IPS DF 6.9 (cell line): ENCODE results near the gene ZNF385B.

Source experiments
- DNase-seq: peaks from one replicate; pipeline ENCODE4 v3.0.0-alpha.2; 2013; ENCODE audit warnings: low read depth, low spot score
- H3K27ac ChIP-seq: one replicate; pipeline ENCODE4 v1.5.1; 2013; ENCODE audit warnings: low read length, control low read depth
- H3K27me3 ChIP-seq: 2 replicates; pipeline ENCODE4 v1.6.1; 2013; ENCODE audit warnings: mild to moderate bottlenecking, low read length; ENCODE audit not compliant: control insufficient read depth, insufficient read depth
- H3K36me3 ChIP-seq: 2 replicates; pipeline ENCODE4 v1.6.1; 2013; ENCODE audit warnings: low read length; ENCODE audit not compliant: control insufficient read depth, insufficient read depth
- H3K4me1 ChIP-seq: 2 replicates; pipeline ENCODE4 v1.6.1; 2013; ENCODE audit warnings: low read length; ENCODE audit not compliant: control insufficient read depth, insufficient read depth
- H3K4me3 ChIP-seq: 2 replicates; pipeline ENCODE4 v1.5.1; 2013; ENCODE audit warnings: mild to moderate bottlenecking, low read length
- H3K9me3 ChIP-seq: 2 replicates; pipeline ENCODE4 v1.6.1; 2013; ENCODE audit warnings: low read length, inconsistent platforms; ENCODE audit not compliant: control insufficient read depth, insufficient read depth
- WGBS: extraction: QIAGEN DNeasy Blood & Tissue Kit; methylation state at CpG from one replicate; pipeline ENCODE4 v1.1.7; 2013; ENCODE audit warnings: mixed read lengths, missing lambda C conversion rate; ENCODE audit not compliant: insufficient read length, insufficient coverage; 5-methylcytosine and 5-hydroxymethylcytosine counted together

ZNF385B gene

DNA sequence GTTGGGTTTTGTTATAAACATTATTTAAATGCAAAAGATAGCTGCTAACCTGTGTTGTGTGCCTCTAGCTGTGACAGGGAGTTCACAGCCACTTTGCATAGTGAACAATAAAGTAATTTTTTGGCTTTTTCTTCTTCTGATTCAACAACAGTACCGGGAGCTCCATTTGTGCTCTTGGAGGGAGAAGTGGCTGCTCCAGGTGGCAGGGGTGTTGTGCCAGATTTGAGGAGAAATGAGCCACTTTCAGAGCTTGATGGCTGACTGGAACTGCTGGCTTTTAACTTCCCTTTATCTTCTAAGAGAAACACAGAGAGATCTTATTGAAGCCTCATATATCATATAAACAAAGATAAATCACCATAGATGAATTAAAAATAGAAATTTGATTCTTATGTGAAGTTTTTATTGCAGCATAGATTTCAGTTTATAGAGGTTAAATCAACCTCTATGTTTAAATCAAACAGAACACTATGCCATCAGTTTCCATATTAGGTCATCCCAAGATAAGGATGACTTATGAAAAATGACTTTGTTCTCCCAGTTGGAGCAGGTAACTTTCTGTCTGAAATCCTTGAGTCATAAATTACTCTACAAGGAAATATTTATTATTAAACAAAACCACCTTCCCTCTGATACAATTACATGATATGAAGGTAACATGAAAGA, 414.8 kb downstream of the ZNF385B start:
- H3K27ac ChIP-seq = no peak overlapping the region
- H3K4me1 ChIP-seq = peaks cover 6% of the 10 kb centered on the region
- no peaks in the 10 kb centered on the region for H3K36me3 ChIP-seq
- H3K27me3 ChIP-seq = no peaks in the 10 kb centered on the region
- DNase-seq = no peak
- H3K4me3 ChIP-seq = no peak overlapping the region
- no peaks in the 10 kb centered on the region for H3K9me3 ChIP-seq
- WGBS = no CpG with 5 or more reads among the region's 1 CpG

DNA sequence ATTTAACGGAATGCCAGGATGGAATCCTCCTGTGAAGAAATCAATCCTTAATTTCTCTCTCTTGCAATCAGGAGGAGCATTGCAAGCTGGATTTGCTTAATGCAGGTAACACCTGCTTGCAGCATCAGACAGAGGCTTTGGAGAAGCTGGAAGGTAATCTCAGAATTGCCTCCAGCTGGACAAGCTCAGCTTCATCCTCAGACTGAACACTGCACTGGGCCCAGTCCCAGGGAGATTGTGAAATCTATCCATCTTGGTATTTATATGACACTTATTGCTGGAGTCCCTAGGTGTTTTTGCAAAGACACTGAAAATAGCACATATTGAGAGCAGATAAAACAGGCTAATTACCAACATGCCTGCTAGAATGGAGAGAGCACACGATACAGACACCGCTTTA, 417.4 kb downstream of the ZNF385B start:
- no peaks in the 10 kb centered on the region for H3K27me3 ChIP-seq
- no CpG with 5 or more reads among the region's 3 CpGs for WGBS
- H3K9me3 ChIP-seq = no peaks in the 10 kb centered on the region
- H3K4me3 ChIP-seq = no peak overlapping the region
- H3K4me1 ChIP-seq = peaks cover 6% of the 10 kb centered on the region
- H3K36me3 ChIP-seq = no peaks in the 10 kb centered on the region
- DNase-seq = no peak
- H3K27ac ChIP-seq = no peak overlapping the region

DNA sequence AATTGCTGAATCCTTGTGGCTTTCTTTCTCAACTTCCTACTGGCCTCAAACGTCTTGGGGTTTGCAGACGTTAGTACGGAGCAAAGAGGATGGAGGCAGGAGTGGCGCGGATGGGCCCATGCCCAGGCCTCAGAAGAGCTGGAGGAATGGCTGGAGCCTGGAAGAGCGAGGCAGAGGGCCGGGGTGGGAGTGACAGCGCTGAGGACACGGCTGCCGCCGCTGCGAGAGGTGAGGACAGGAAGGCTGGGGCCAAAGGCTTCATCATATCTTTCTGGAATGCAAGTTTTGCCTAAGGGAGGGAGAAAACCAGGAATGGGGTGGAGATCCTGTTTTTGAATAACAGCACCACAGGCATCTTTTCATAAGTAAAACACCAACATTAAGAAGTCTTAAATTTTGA, 418.2 kb downstream of the ZNF385B start:
- no peaks in the 10 kb centered on the region for H3K9me3 ChIP-seq
- peaks cover 6% of the 10 kb centered on the region for H3K4me1 ChIP-seq
- H3K36me3 ChIP-seq = no peaks in the 10 kb centered on the region
- WGBS = no CpG with 5 or more reads among the region's 12 CpGs
- no peak overlapping the region for H3K27ac ChIP-seq
- no peaks in the 10 kb centered on the region for H3K27me3 ChIP-seq
- no peak overlapping the region for H3K4me3 ChIP-seq
- no peak for DNase-seq

DNA sequence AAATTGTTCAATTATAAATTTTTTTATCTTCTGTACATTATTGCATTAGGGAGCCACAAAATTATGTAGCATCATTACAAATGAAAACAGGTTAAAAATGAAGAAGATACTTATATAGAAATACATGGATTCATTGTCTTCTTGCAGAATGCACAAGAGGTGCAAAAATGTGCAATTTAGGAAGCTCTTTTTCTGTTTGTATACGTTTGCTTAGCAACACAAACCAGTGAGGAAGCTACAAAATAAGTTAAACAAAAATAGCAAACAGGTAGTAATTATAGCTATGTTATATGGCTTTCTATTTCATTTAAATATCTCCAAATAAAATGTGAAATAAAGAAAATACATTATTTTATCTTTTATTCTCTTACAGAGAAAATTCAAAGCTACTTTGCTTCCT, 419.2 kb downstream of the ZNF385B start:
- H3K4me1 ChIP-seq = peaks cover 6% of the 10 kb centered on the region
- WGBS = no CpG with 5 or more reads among the region's 1 CpG
- H3K27ac ChIP-seq = no peak overlapping the region
- no peak overlapping the region for H3K4me3 ChIP-seq
- H3K36me3 ChIP-seq = no peaks in the 10 kb centered on the region
- DNase-seq = no peak
- H3K9me3 ChIP-seq = no peaks in the 10 kb centered on the region
- H3K27me3 ChIP-seq = no peaks in the 10 kb centered on the region

DNA sequence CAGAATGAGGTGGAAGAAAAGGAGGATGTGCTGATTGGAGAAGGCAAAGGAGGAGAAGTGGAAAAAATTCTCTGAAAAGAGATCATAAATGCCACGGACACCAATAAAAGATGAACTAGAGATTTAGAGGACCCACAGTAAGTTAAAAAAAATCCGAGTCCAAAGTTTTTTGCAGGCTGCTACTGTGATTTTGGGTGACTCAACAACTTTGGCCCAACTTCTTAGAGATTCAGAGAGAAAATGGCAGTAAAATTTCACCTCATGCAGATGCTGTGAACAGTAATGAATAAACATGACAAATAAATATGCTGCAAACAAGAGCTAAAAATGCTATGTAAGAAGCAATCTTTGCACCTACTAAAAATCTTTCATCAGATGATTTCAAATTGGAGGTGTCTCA, 419.9 kb downstream of the ZNF385B start:
- H3K9me3 ChIP-seq = no peaks in the 10 kb centered on the region
- no peaks in the 10 kb centered on the region for H3K36me3 ChIP-seq

DNA sequence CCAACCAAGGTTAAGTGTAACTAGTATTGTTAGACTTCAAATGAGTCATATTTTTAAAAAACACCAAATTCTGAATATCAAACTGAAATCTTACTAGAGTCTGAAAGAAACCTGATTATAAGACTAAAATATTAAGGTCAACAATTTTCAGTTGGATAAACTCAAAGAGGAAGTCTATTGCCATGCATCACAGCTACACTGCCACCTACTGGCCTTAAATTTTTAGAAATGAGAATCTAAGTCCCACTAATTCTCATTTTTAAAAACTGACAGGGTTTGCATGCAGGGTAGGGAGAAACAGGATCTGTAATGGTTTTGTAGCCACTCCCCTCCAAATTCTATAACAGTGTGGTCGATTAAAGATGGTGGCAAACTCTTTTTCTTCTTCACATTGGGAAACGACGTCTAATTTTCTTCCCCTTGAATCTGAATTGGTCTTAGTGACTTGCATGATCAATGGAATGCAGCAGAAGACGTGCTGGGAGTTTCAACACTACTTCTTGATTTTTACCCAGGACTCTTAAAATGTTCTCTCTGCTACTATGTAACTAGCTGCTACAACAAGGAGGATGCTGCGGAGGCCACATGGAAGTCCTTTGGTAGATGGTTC, 420.7 kb downstream of the ZNF385B start:
- WGBS = no CpG with 5 or more reads among the region's 5 CpGs
- H3K27ac ChIP-seq = no peak overlapping the region
- H3K9me3 ChIP-seq = no peaks in the 10 kb centered on the region
- peaks cover 6% of the 10 kb centered on the region for H3K4me1 ChIP-seq
- no peak for DNase-seq
- no peaks in the 10 kb centered on the region for H3K27me3 ChIP-seq
- H3K4me3 ChIP-seq = no peak overlapping the region
- H3K36me3 ChIP-seq = no peaks in the 10 kb centered on the region

More for the DNA sequence above, 419.9 kb downstream of the ZNF385B start:
- Histone ChIP-seq H3K4me1 (peaks cover 6% of the 10 kb centered on the region), H3K27ac (no peak overlapping the region), H3K27me3 (no peaks in the 10 kb centered on the region), H3K4me3 (no peak overlapping the region)
- WGBS = no CpG with 5 or more reads among the region's 2 CpGs
- no peak for DNase-seq

DNA sequence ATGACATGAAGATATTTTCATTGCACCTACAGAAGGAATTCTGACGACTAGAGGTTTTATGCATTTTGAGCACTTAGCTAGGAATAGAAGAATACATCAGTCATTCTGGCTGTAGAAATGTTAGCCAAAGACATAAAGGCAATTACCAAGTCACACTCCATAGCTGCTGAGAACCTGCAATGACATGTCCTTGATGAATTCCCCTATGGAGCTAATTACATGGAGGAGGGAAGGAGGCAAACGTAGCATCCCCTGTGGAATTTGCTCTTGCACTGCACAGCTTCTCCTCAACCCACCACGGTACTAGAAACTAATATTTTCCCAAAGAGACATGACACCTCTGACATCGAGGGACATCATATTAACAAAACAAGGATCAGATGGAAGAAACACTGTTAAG, 422.8 kb downstream of the ZNF385B start:
- no peak overlapping the region for H3K4me3 ChIP-seq
- H3K27me3 ChIP-seq = no peaks in the 10 kb centered on the region
- no peaks in the 10 kb centered on the region for H3K36me3 ChIP-seq
- no peaks in the 10 kb centered on the region for H3K9me3 ChIP-seq
- H3K27ac ChIP-seq = no peak overlapping the region
- peaks cover 5% of the 10 kb centered on the region for H3K4me1 ChIP-seq
- DNase-seq = no peak
- WGBS = no CpG with 5 or more reads among the region's 4 CpGs

DNA sequence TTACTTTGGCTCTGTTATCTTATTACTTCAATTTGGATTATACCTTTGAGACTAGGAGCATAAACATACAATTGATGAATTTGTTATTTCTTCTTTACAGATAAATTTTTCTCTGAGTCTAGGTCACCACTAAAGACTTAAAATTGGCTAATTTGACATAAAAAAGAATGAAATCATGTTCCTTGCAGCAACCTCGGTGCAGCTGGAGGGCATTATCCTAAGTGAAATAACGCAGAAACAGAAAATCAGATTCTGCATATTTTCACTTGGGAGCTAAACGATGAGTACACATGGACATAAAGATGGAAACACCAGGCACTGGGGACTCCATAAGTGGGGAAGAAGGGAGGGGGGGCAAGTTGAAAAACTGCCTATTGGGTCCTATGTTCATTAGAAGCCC, 424.0 kb downstream of the ZNF385B start:
- no peaks in the 10 kb centered on the region for H3K27me3 ChIP-seq
- no peaks in the 10 kb centered on the region for H3K9me3 ChIP-seq
- no peak overlapping the region for H3K27ac ChIP-seq
- H3K4me3 ChIP-seq = no peak overlapping the region
- WGBS = no CpG with 5 or more reads among the region's 3 CpGs
- no peaks in the 10 kb centered on the region for H3K36me3 ChIP-seq
- H3K4me1 ChIP-seq = no peaks in the 10 kb centered on the region
- no peak for DNase-seq

DNA sequence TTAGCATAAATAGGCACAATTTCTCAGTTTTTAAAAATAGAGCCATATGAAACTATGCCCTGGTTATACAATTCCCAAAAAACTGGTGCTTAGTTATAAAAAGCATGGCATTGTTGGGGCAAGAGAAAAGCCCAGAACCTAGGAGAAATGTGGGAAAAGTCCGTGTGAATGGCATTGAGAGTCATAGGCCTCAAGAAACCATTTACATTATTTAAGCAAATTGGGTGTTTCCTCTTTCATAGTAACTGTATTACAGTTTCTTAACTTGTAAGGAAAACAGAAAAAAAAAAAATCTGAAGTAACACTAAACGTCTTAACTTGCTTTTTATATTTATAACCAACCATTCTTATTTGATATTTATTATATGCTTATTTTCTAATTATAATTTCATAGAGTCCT, 425.8 kb downstream of the ZNF385B start:
- H3K4me1 ChIP-seq = no peaks in the 10 kb centered on the region
- H3K27ac ChIP-seq = no peak overlapping the region
- no CpG with 5 or more reads among the region's 2 CpGs for WGBS
- H3K27me3 ChIP-seq = no peaks in the 10 kb centered on the region
- H3K9me3 ChIP-seq = no peaks in the 10 kb centered on the region
- no peak overlapping the region for H3K4me3 ChIP-seq
- DNase-seq = no peak
- no peaks in the 10 kb centered on the region for H3K36me3 ChIP-seq

DNA sequence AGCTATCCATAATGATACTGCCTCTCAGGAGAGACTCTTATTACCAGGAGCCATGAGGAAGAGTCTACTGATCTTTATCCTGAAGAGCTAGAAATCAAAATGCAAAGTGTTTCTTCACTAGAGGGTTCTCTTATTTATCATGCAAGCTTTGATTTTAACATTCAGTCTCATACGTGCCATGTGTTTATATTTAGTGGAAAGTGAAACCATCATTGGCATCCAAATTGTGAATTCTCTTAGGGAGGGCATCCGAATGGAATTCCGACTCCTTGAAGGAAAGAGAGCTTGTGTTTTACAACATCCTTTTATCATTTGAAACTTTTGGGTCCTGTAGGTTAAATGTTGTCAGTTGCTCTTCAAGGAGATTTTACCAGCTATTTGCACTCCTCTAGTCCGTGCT, 426.4 kb downstream of the ZNF385B start:
- Histone ChIP-seq H3K4me3 (no peak overlapping the region), H3K9me3 (no peaks in the 10 kb centered on the region), H3K27me3 (no peaks in the 10 kb centered on the region), H3K27ac (no peak overlapping the region), H3K4me1 (no peaks in the 10 kb centered on the region), H3K36me3 (no peaks in the 10 kb centered on the region)
- no peak for DNase-seq
- WGBS = no CpG with 5 or more reads among the region's 4 CpGs

DNA sequence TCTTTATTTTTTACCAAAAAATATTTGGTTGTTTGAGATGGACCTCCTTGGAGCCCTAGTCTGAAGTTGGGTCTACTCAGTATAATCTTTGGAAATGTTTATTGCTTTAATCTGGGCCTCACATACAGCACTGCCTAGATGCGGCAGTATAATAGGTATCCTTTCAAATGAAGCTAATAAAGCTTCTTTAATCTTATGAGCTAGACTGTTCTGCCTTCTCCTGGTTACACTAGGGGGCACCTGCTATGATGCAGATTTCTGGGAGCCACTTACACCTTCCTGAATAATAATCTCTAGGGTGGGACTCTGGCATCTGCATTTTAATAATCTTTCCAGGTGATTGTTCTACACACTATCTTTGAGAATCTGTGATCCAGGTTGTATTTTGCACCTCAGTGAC, 427.1 kb downstream of the ZNF385B start:
- H3K36me3 ChIP-seq = no peaks in the 10 kb centered on the region
- H3K9me3 ChIP-seq = no peaks in the 10 kb centered on the region
- H3K4me3 ChIP-seq = no peak overlapping the region
- H3K27me3 ChIP-seq = no peaks in the 10 kb centered on the region
- H3K27ac ChIP-seq = no peak overlapping the region
- no peak for DNase-seq
- no peaks in the 10 kb centered on the region for H3K4me1 ChIP-seq
- no CpG with 5 or more reads among the region's 1 CpG for WGBS
